GM21786 (cell line): Measurements from ENCODE around the gene LTF.
A peak's percentile ranks its signal among the peaks of the same experiment; 100 is the strongest.

ENCODE experiments used
- ATAC-seq: cut with Tn5 transposase; IDR thresholded peaks from one replicate; pipeline ENCODE4 v1.9.1; 2021; ENCODE audit not compliant: unreplicated experiment

The LTF gene

DNA sequence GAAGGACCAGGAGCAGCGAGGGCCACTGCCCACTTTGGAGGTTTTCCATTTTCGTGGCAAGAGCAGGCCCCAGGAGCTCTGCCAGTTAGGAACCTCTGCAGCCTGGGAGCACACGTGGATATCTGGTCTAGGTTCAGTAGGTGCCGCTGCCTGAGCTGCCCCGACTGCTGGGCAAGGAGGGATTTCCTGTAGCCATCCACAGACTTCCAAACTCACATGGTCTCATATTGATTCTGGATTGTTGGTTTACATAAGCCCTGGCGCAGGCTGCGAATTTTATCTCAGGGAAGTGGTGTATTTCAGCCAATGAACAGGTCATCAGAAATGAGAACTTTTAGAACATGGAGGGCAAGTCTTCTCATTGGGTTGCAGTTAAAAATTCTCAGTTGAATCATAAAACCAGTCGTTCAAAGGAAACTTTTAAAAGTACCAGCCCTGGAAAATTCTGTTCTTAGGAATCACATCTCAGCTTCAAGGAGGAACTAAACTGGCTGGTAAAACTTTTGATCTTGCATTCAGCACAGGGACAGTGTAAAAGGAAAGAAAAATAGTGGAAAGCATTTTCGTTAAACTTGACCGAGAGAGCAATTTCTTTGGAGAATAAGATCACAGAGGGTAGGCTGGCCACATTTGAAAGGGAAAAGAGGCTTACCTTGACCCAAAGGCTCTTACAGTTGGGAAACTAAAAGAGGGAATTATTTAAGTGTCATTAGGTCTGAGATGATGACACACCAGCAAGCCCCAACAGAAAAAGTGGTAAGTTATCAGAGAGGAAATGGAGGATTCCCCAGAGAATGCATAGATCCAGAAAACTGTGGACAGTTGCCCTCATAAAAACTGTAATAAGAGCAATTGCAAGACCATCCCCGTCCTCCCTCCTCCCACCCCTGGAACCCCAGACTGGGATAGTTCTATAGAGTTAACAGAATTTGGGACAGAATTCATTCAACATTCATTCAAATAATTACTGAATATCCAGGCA is 26.7 kb upstream of the LTF start:
- no peak for ATAC-seq

DNA sequence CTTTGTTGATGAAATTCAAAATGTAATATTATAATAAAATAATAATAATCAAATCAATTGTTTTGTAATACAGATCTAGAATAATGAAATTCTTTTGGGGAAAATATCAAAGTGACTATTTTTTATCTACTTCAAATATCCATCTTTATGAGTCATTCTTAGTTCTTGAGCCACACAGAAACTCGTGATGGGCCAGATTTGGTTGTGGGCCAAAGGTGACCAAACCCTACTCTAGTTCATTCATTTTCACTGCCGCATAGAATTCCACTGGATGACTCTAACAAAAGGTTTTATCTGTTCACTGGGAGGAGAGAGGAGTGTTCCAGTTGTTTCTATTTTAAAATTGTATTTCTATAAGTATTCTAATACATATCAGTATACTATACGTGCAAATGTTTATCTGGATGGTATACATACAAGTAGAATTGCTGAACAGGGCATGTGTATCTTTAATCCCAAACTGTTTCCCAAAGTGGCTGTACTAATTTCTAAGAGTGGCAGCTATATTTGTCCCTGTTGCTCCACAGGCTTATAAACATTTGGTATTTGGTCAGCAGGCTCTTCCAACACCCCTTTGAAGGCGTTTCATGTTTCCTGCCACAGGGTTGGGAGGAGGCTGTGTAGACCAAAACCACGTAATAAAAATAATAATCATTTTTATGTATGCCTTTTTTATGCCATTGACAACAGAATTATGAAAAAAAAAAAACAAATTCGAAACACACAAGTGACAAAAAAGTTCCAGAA is 25.8 kb upstream of the LTF start:
- no peak for ATAC-seq

DNA sequence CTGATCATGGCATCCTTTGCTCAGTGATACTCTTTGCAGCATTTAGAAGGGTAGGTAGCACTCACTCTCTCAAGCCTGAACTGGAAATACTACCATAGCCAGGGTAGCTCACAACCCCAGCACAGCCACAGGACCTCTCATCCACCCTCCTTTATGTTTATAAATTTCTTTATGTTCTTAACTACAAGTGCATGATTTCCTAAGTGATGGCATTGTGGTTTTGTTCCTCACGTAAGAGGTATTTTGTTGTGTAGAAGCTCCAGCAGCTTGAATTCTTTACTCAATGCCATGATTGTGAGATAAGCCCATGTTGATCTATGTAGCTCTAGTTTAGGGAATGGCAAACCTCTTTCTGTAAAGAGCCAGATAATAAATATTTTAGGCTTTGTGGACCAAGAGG is 25.2 kb upstream of the LTF start:
- ATAC-seq, result no peak

DNA sequence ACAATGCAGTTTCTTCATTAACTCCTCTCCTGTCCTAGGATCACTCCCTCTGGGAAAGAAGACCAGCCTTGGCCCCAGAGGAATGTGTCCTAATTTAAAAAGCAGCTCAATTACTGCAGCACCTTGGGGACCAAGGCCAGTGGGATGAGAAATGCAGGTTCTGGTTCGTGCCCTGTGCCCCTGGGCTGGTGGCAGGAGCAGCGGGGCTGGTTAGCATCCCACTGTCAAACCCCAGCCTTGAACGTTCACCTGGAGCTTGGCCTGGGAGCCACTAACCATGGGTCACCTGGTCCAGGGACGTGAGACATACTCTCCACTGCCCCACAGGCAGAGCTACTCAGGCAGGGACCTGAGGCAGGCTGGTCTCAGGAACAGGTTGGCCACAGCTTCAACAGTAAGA is 24.7 kb upstream of the LTF start:
- no peak for ATAC-seq

DNA sequence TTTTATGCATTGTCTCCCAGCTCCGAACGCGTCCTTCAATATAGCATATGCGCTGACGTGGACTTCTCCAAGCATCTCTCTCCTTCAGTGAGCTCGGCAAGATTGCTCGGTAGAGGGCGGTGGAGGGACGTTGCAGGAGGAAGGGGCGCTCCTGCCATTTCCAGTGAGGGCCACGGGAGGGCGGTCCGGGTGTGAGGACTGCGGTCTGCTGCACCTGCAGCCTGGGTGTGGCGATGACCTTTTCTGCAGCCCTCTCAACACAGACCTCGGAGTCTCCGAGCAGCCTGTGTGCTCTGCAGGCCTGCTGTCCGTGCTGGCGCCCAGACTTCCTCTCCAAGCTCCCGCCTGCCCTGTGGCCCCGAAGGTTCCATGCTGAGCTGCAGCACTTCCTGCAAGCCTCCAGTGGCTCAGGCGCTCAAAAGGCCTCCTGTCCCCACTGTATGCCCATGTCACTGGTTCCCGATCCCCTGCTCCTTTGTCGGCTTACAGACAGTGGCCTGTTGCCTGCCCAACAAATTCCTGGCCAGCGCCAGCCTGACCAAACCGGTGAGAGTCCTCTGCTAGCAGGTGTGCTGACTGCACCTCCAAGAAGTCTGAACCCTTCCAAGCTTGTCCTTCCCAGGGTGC is 24.1 kb upstream of the LTF start:
- peak; percentile 94 for ATAC-seq

DNA sequence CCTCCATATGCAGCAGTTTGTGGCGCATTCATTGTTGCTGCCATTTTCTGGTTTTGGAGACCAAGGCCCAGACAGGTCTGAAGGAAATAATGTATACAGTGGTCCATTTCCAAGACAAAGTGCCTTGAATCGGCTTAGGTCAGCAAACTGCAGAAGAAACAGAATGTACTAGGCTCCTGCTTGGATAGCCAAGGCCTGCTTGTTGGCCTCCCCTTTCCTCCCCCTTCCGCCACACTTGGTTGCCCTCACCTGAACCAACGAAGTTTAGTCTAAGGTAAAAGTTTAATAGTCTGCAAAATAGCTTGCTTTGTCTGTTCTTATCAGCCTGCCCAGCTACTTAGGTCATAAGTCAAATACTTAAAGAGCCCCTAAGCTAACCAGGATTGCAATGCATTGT is 21.1 kb upstream of the LTF start:
- no peak for ATAC-seq

DNA sequence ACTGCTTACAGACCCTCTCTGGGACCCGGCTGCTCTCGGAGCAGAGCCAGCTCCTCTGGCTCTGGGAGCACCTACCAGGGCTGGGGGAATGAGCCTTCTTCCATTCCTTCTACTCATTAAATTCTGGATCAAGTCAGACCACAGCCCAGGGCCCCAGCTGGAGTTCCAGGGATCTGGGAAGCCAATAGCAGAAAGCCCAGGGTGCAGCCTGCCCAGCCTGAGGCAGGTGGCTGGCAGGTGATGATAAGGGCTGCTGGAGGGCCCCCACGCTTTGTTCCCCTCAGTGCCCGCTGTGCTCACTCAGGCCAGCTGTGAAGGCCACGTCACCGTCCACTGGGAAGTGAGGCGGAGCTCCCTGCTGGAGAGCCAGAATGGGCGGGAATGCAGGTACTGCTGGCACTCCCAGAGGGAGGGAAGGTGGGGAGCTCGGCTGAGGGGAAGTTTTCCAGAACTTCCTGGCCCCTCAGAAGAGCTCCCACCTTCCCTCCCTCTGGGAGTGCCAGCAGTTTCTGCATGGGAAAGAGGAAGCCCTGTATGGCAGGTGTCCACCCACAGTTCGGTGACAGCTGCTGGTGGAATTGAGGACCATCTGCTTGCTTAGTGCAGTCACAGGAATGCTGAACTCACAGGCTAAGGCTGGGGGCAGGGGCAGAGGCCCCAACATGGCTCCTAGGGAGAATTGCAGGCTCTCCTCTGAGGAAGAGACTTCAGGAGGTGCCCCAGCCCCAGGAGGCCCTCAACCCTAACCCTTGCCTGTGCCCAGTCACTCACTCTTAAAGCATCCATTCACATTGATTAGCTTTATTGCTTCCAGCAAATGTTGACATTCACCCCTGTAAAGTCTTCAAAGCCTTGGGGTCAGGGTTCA is 20.4 kb upstream of the LTF start:
- no peak for ATAC-seq

DNA sequence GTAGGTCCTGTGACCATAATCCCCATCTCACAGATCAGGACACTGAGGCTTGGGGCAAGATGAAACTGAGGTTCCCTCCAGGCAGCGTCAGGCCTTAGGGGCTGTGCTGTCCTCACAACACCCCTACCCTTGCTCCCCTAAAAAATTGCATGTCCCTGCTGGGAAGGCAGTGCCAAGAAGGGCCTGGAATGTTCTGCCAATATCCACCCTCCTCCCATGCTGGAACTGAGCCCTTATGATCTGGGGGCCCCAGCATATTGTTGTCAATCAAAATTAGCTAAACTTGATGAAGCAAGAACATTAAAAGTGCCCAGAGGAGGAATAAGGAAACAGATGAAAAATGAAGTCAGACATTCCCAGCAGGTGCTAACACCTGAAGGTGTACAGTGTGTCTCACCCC is 19.7 kb upstream of the LTF start:
- ATAC-seq, result no peak

DNA sequence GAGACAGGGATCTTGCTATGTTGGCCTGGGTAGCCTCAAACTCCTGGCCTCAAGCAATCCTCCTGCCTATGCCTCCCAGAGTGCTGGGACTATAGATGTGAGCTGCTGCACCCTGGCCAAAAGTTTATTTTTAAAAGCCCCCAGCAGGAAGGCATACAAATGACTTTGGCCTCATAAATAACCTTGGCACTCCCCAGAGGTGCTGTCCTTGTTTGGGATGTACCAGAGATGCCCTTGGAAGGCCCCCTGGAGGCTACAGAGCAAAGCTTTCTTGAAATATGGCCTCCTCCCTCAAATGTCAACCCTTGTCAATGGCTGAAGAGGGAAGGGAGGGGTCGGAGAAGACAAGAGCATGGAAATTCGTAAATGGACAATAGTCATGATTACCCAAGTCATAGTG is 19.1 kb upstream of the LTF start:
- ATAC-seq, result no peak

DNA sequence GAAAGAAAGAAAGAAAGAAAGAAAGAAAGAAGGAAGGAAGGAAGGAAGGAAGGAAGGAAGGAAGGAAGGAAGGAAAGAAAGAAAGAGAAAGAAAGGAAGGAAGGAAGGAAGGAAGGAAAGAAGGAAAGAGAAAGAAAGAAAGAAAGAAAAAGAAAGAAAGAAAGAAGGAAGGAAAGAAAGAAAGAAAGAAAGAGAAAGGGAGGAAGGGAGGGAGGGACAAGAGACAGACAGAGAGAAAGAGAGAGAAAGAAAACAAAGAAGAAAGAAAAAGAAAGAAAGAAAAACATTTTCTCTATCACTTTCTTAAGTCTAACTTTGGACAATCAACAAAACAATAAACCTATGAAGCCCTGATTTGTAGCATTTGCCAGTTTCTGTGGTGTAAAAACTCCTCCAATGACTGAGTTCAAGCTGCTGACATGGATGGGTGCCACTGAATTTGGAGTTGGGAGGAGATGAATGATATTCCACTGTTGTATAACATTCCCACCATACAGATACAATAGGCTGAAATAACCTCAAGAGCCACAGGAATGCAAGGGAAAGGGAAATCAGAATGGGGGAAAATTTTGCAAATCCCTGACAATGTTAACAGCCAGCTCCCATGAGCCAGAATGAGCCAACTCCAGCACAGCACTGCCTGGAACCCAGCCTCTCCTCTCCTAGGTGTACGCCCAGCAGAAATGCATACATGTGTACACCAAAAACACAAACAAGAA is 18.1 kb upstream of the LTF start:
- ATAC-seq, result no peak

DNA sequence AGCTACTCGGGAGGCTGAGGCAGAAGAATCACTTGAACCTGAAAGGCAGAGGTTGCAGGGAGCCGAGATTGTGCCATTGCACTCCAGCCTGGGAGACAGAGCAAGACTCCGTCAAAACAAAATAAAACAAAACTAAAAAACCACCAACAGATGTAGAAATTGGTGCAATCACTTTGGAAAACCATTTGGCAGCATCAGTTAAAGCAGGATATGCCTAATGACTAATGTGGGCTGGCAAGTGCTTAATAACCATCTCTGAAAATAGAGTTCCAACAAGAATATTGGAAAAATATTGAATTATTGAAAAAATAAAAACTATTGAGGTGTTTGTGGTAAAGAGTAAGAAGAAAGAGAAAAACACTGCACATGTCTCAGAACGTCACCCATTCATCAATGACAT is 16.9 kb upstream of the LTF start:
- ATAC-seq, result no peak

DNA sequence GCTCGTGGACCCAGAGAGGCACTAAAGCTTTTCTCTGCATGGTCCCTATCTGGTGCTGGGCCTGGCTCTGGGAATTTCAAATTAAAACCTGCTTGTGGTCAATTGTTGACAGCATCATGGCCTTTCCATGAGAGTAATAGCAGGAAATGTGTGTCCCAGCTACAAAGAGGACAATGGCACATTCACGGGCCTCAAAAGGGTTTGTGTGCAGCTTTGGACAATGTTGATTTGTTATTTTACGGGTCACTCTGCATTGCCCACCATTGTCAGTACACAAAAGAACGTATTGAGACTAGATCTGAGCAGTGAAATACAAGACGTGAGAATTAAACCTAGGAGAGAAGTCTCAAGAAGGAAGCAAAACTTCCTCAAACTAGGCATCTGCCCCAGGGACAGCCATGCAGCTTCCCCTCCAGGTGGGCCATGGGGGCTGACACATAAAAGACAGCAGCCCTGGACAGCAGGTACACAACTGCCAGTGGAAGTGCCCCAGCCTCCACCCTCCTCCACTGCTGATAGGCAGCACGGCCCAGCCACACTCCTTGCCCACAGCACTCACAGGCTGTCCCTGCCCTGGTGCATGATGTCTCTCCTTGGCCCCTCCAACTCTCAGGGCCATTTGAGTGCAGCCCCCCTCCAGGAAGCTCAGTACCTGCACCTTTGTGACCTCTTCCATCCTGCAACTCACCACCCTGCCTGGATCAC is 15.9 kb upstream of the LTF start:
- no peak for ATAC-seq

DNA sequence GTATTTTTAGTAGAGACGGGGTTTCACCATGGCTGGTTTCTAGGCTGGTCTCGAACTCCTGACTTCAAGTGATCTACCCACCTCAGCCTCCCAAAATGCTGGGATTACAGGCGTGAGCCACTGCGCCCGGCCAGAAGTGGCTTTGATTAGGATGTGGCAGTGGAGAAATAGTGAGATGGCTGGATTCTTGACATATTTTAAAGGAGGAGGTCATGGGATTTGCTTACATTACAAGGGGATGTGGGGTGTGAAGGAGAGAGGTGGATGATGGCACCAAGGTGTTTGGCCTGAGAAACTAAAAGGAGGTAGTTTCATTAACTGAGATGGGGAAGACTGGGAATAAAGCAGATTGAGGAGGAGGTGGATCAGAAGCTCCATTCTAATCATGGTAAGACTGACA is 15.0 kb upstream of the LTF start:
- no peak for ATAC-seq

DNA sequence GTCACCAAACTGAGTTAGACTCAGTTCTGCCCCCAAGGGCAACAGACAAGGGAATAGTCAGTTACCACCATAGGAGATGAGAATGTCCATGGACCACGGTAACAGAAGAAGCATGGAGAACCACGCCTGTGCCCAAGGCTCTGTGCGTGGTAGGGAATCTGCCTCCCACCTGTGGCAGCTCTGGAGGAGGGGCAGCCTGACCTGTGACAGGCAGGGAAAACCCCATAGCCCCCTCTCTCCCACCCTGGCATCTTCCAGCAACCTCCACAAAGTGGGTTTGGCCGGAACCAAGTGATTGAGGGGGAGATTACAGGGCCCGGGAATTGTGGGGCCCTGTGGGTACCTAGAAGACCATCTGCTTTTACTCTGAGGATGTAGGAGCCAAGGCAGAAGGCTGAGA is 14.3 kb upstream of the LTF start:
- ATAC-seq, result no peak

DNA sequence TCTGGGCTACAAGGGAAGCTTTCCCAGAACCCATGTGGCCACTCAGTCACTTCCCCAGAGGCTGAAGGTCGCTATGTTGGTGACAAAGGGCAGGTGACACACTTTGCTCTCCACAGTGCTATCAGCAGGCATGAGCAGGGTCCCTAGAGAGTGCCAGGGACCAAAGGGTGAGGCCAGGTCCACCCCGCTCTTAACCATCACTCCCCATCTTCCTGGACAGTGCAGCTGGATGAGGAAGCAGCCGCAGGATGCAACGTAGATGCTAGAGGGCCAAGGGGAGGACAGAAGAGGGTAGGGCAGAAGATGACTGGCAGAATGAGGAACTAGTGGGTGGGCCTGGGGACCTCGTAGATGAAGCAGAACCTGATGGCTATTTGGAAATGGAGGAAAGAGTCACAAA is 13.6 kb upstream of the LTF start:
- ATAC-seq, result no peak

DNA sequence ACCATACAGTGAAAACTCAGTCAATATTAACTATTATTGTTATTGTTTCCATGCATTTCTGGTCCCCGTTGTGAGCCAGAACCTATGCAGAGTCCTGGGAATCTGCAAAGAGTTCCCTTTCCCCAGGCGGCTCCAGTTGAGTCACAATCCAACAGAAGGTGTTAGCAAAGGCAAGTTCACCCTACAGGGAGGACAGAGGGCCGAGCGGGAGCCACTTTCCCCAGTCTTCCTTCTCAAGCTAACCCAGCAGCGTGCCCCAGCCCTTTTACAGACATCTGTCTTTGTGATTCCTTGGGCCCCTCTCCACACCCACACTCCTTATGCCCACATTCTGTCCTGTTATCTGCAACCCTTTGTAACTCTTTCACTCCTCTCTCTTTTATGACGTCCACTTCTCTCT is 13.1 kb upstream of the LTF start:
- no peak for ATAC-seq

DNA sequence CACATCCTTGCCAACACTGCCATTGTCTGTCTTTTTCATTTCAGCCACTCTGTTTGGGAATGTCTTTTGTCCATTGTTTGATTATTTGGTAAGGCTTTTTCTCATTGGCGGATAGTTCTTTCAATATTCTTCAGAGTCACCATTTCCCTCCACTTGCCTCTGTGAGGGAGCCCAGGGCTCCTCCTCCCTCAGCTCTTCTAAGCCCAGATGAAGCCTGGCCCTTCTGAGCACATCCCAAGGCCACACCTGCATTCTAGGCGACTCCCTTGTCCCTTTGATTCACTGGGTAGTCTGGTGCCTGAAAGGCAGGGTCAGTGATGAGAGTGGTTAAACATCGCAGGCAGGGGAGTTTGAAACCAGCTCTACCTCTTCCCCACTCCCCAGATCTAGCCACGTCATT is 12.4 kb upstream of the LTF start:
- ATAC-seq, result no peak

DNA sequence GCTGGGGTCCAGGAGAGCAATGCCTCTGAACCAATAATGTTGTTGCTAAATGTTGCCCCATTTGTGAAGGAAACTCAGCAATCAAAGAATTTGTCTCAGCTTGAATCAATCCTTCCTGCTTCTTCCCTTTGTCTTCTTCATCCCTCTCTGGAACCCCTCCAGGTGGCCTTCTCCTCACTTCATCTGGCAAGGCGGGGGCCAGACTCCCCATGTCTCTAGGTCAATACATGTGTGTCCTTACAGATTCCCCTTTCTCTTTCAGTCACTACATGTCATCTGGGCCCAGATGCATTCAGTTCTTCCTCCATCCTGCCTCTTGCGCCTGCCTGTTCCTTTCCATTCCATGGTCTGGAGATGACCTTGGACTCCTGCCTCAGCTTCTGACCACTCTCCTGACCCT is 8.0 kb upstream of the LTF start:
- no peak for ATAC-seq

DNA sequence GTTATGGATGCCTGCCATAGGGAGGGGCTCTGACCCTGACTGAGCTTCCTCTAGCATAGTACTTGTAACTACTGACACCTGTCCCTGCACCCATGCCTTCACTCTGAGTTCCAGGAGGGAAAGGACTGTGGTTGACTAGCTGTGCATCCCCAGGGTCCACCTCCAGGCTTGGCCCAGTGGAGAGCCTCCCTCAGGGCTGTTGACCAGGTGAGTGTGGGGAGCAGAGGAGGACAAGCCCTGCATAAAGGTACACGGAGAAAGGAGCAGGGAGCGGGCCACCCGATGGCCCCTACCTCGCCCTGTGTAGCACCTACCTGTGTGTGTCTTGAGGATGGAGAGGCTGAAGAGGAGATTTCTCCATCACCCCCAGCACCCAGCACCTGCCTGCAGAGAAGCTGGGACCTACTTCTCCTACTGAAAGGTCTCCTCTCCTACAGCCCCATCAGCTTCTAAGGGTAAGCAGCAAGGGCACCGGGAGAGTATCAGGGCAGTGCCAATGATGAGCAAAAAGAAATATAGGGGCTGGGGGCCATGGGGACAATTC is 6.7 kb upstream of the LTF start:
- no peak for ATAC-seq
